Measurements from ENCODE around the gene NBEA. TPM values are rescaled to one million over a fixed set of nuclear protein-coding genes. Genes with fewer than 3 reads are reported as not detected.

Gene NBEA
- total RNA-seq, 1 experiment from 2014 or later: 4.4 TPM

- intact Hi-C loops (cut with micrococcal nuclease): no loop called here
- ATAC-seq (no peak), DNase-seq (no peak)
- Histone ChIP-seq H3K4me1 (ENCODE audit: insufficient read depth, low read length) (no peaks in the 10 kb centered on the region), H3K27me3 (ENCODE audit: low read length) (no peaks in the 10 kb centered on the region), H3K4me2 (ENCODE audit: low read length) (no peak overlapping the region), H3K4me3 (ENCODE audit: low read length) (no peak overlapping the region), H3K36me3 (ENCODE audit: low read depth, low read length) (no peaks in the 10 kb centered on the region), H3K9ac (ENCODE audit: low read length) (no peak overlapping the region), H2AFZ (ENCODE audit: low read length) (no peak overlapping the region), H3K9me2 (replicated peaks; ENCODE audit: low read length) (no peaks in the 10 kb centered on the region), H4K20me1 (ENCODE audit: low read length) (no peaks in the 10 kb centered on the region), H3K27ac (ENCODE audit: low read length) (no peak overlapping the region), H3F3A (ENCODE audit: low read length, unreplicated experiment) (no peaks in the 10 kb centered on the region), H3K79me2 (ENCODE audit: low read length) (no peaks in the 10 kb centered on the region), H3K9me3 (ENCODE audit: low read length) (no peaks in the 10 kb centered on the region)
- ChIA-PET CTCF (no interaction called here), POLR2A (ENCODE audit: unreplicated experiment) (no interaction called here)
- TF ChIP-seq EZH2 (IDR thresholded peaks at IDR 0.05; ENCODE audit: low read length, unreplicated experiment) (no peak), CTCF (conservative IDR thresholded peaks at IDR 0.05; ENCODE audit: low read depth, low read length) (no peak), EZH2phosphoT487 (IDR thresholded peaks at IDR 0.05; ENCODE audit: borderline replicate concordance, low read length) (no peak)
- no TSS peak for BruUV-seq (replicated peaks)
These were observed 526.1 kb downstream of the NBEA start for GRCh38 chr13:35468195-35468594.

- Histone ChIP-seq H3F3A (ENCODE audit: low read length, unreplicated experiment) (no peaks in the 10 kb centered on the region), H2AFZ (ENCODE audit: low read length) (no peak overlapping the region), H3K4me2 (ENCODE audit: low read length) (no peak overlapping the region), H3K79me2 (ENCODE audit: low read length) (no peaks in the 10 kb centered on the region), H3K4me3 (ENCODE audit: low read length) (no peak overlapping the region), H3K27ac (ENCODE audit: low read length) (no peak overlapping the region), H3K9me3 (ENCODE audit: low read length) (no peaks in the 10 kb centered on the region), H4K20me1 (ENCODE audit: low read length) (no peaks in the 10 kb centered on the region), H3K27me3 (ENCODE audit: low read length) (no peaks in the 10 kb centered on the region), H3K4me1 (ENCODE audit: insufficient read depth, low read length) (no peaks in the 10 kb centered on the region), H3K36me3 (ENCODE audit: low read depth, low read length) (no peaks in the 10 kb centered on the region), H3K9me2 (replicated peaks; ENCODE audit: low read length) (no peaks in the 10 kb centered on the region), H3K9ac (ENCODE audit: low read length) (no peak overlapping the region)
- no TSS peak for BruUV-seq (replicated peaks)
- ChIA-PET POLR2A (ENCODE audit: unreplicated experiment) (no interaction called here), CTCF (no interaction called here)
- intact Hi-C loops (cut with micrococcal nuclease): no loop called here
- ATAC-seq (no peak), DNase-seq (no peak)
- TF ChIP-seq CTCF (conservative IDR thresholded peaks at IDR 0.05; ENCODE audit: low read depth, low read length) (no peak), EZH2phosphoT487 (IDR thresholded peaks at IDR 0.05; ENCODE audit: borderline replicate concordance, low read length) (no peak), EZH2 (IDR thresholded peaks at IDR 0.05; ENCODE audit: low read length, unreplicated experiment) (no peak)
These were observed 527.9 kb downstream of the NBEA start for GRCh38 chr13:35469806-35470525.
